Esophagus squamous epithelium (tissue), 5 donors: ENCODE data around the gene CCDC70. TPM values are rescaled to one million over a fixed set of nuclear protein-coding genes. Genes with fewer than 3 reads are reported as not detected.

Source experiments
- DNase-seq: peaks from one replicate; lab custom pipeline; 2025; lab: John Stamatoyannopoulos, UW
- H3K27ac ChIP-seq, 4 donors: fragments of 200-600 bp; sonication (generic); one replicate each; pipeline ENCODE4 v1.5.1; 2016 to 2019; ENCODE audit warnings: mild to moderate bottlenecking in 1 of 4
- H3K27me3 ChIP-seq, 4 donors: fragments of 200-600 bp; sonication (generic); 1 replicate in 3 of 4; 2 replicates in 1 of 4; pipeline versions ENCODE4 v1.5.1 to v1.6.0; 2017 to 2021; ENCODE audit warnings: antibody characterized with exemption in 1 of 4
- H3K36me3 ChIP-seq, 3 donors: fragments of 200-600 bp; sonication (generic); one replicate each; pipeline ENCODE4 v1.5.1; 2016 to 2019
- H3K4me1 ChIP-seq, 3 donors: fragments of 200-600 bp; sonication (generic); one replicate each; pipeline ENCODE4 v1.5.1; 2017 to 2019
- H3K4me3 ChIP-seq, 4 donors: fragments of 200-600 bp; sonication (generic); 1 replicate in 3 of 4; 2 replicates in 1 of 4; pipeline ENCODE4 v1.5.1; 2016 to 2019; ENCODE audit warnings: mild to moderate bottlenecking in 2 of 4, moderate library complexity in 1 of 4
- H3K9me3 ChIP-seq, 3 donors: fragments of 200-600 bp; sonication (generic); one replicate each; pipeline ENCODE4 v1.5.1; 2016 to 2019
- CTCF ChIP-seq, 6 experiments: fragments of 450-650 bp in 4 of 6; fragments of 200-600 bp in 2 of 6; sonication (generic) in 2 of 6; IDR thresholded peaks; one replicate each; pipeline ENCODE4 v1.5.1; 2016 to 2019; ENCODE audit warnings: antibody characterized with exemption in 6 of 6, mild to moderate bottlenecking in 4 of 6, moderate library complexity in 4 of 6
- POLR2A ChIP-seq, 4 donors: fragments of 450-650 bp; IDR thresholded peaks; one replicate each; pipeline ENCODE4 v1.6.1; 2017; ENCODE audit warnings: antibody characterized with exemption in 4 of 4, mild to moderate bottlenecking in 4 of 4, moderate library complexity in 3 of 4
- WGBS, 2 donors: methylation state at CpG; one replicate each; pipeline ENCODE4 v1.1.5; 2018; 5-methylcytosine and 5-hydroxymethylcytosine counted together
- intact Hi-C: fragments of 100-400 bp; cut with DNase I; formaldehyde crosslinking; loops from one replicate; pipeline ENCODE4 v1.15.0; 2022
- total RNA-seq, 4 donors: library from RNA; depleted of rRNA; stranded (reverse); fragments of >200 nt; gene quantifications; one replicate each; pipeline ENCODE4 v1.1.0, GENCODE V29; 2016
- donor health status: DM: yes; HTN: yes; CAD: no.

Gene CCDC70
- total RNA-seq, 4 donors from 2014 or later: not detected

DNA sequence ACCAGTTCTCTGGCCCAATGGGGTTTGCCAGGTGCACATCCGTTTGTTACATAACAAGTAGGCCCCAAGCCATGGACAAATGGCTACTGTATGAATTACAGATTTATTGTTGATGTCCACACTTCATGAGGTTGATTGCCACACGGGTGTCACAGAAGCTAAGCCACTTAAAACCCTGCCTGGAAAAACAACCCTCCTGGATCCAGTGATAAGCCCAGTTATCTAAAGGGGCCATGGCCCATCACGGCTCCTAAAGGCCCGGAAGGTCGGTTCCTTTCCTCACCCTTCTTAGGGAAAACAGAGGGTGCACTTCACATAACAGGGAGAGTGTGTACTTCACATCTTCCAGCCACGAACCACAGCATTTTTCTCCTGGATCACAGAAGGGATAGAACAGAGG is 20.9 kb upstream of the CCDC70 start:
- intact Hi-C loops: no loop called here

GRCh38 chr13:51841732-51842131 is 20.0 kb upstream of the CCDC70 start:
- intact Hi-C loops: no loop called here
- Histone ChIP-seq H3K27me3 (peaks cover 0 to 46% (median 0%) of the 10 kb centered on the region in 4 donors), H3K4me1 (peaks cover 0 to 7% (median 5%) of the 10 kb centered on the region in 3 donors), H3K36me3 (no peaks in the 10 kb centered on the region), H3K9me3 (no peaks in the 10 kb centered on the region), H3K4me3 (no peak overlapping the region), H3K27ac (no peak overlapping the region)
- no peak for TF ChIP-seq POLR2A (IDR thresholded peaks at IDR 0.05)
- no peak for TF ChIP-seq CTCF (IDR thresholded peaks at IDR 0.05)
- DNase-seq: no peak
- 60% methylated on average over 6 of the region's 6 CpGs for WGBS, 2 donors

More for the DNA sequence above, 20.9 kb upstream of the CCDC70 start:
- no peak overlapping the region for H3K27ac ChIP-seq
- no peaks in the 10 kb centered on the region for H3K9me3 ChIP-seq
- no peak overlapping the region for H3K4me3 ChIP-seq
- peaks cover 0 to 46% (median 0%) of the 10 kb centered on the region in 4 donors for H3K27me3 ChIP-seq
- 83 to 88% methylated on average over 4 to 6 of the region's 6 CpGs for WGBS, 2 donors
- no peaks in the 10 kb centered on the region for H3K36me3 ChIP-seq
- no peak for TF ChIP-seq CTCF (IDR thresholded peaks at IDR 0.05)
- peaks cover 0 to 7% (median 5%) of the 10 kb centered on the region in 3 donors for H3K4me1 ChIP-seq
- DNase-seq: no peak

GRCh38 chr13:51843529-51843928 is 18.2 kb upstream of the CCDC70 start:
- intact Hi-C loops: no loop called here
- H3K4me1 ChIP-seq: peaks cover 0 to 7% (median 5%) of the 10 kb centered on the region in 3 donors
- DNase-seq: no peak
- 40 to 73% methylated on average over 3 of the region's 3 CpGs for WGBS, 2 donors
- peaks cover 0 to 46% (median 0%) of the 10 kb centered on the region in 4 donors for H3K27me3 ChIP-seq
- H3K36me3 ChIP-seq: no peaks in the 10 kb centered on the region
- H3K27ac ChIP-seq: no peak overlapping the region
- H3K4me3 ChIP-seq: no peak overlapping the region
- no peaks in the 10 kb centered on the region for H3K9me3 ChIP-seq
- TF ChIP-seq CTCF (IDR thresholded peaks at IDR 0.05): no peak
- no peak for TF ChIP-seq POLR2A (IDR thresholded peaks at IDR 0.05)

DNA sequence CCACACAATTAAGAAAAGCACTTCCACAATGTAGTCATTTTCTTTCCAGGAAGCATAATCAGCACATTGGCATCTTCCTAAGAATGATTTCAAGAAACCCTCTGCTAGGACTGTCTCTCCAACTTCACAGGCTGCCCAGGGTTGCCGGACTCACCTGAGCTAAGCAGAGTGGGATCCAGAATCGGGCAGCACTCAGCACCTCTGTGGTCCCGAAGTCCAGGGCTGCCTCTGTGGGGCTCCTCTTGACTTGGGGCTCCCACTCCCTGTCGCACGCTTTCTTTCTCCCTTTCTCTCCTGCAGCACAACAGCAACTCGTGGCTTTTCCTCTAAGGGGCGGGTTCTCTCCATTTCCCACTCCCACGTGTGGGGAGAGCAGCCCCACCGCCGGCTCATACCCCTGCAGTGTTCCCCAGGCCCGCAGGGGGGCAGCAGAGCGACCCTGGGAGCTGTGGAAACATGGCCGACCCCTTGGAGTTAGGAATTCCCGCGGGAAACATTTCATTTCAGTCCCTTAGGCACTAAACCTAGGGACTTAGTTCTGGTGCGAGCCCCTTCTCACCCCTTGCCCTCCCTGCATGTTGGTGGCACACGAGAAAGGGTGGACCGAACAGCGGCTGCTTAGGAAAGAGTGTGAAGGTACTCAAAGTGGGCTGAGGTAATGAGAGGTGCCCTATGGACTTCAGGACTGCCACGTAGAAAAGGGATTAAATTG is 16.8 kb upstream of the CCDC70 start, which contains the start of gene TMEM272:
TSS of gene TMEM272 (minus strand) at position 316 of the 712 bp plus-strand sequence. CDS start 6,647 bp downstream, outside the sequence.
- TF ChIP-seq CTCF (IDR thresholded peaks at IDR 0.05) (peak; percentile 32 to 74 (median 60)), POLR2A (IDR thresholded peaks at IDR 0.05) (no peak)
- WGBS, 2 donors: 45 to 58% methylated on average over 12 to 13 of the region's 20 CpGs
- Histone ChIP-seq H3K27ac (no peak within 1 kb of the TSS), H3K9me3 (no peaks in the 10 kb centered on the region), H3K27me3 (peaks cover 0 to 36% (median 0%) of the 10 kb centered on the region in 4 donors), H3K4me1 (peaks cover 0 to 7% (median 5%) of the 10 kb centered on the region in 3 donors), H3K36me3 (no peaks in the 10 kb centered on the region), H3K4me3 (peak within 1 kb of the TSS in 1 of 4 donors; percentile 36)
- DNase-seq: no peak
- intact Hi-C loops: no loop called here

DNA sequence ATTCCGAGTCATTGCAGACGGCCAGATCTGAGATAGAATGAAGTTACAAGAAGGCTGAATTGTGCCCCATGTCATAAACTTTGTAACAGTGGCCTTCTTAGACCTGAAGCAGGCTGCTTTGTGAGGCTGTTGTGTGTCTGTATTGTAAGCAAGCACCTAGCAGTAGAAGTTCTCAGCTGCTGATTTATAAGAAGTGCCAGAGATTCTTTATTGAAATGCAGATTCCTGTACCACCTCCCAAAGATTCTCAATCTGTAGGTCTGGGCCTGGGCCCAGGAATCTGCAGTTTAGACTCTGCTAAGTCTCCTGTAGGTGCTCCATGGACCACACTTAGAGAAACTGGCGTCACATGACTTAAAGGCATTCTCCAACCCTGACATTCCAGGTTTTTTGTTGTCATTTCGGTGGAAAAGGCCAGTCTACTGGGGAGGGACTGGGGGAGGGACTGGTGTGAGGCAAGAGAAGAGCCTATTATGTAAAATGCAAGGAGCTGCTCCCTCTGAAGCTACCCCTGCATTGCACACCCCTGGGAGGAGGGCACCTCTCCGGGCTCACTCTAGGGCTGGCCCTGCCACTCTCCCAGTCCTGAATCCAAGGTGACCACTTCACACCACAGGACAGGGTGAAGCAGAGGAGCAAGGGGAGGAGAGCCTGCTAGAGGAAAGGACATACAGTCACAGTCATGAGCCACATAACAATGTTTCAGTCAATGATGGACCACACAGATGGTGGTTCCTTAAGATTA is 16.0 kb upstream of the CCDC70 start:
- H3K9me3 ChIP-seq: no peaks in the 10 kb centered on the region
- WGBS, 2 donors: 69 to 88% methylated on average over 2 to 4 of the region's 5 CpGs
- intact Hi-C loops: no loop called here
- peaks cover 0 to 36% (median 0%) of the 10 kb centered on the region in 4 donors for H3K27me3 ChIP-seq
- no peaks in the 10 kb centered on the region for H3K36me3 ChIP-seq
- DNase-seq: no peak
- TF ChIP-seq POLR2A (IDR thresholded peaks at IDR 0.05): no peak
- no peak for TF ChIP-seq CTCF (IDR thresholded peaks at IDR 0.05)
- no peak overlapping the region for H3K27ac ChIP-seq
- no peak overlapping the region for H3K4me3 ChIP-seq
- H3K4me1 ChIP-seq: peaks cover 0 to 7% (median 5%) of the 10 kb centered on the region in 3 donors
